GM15510 (cell line): Measurements from ENCODE around the gene GLI3.

Source experiments
- POLR2A ChIP-seq: IDR thresholded peaks from 3 replicates; pipeline ENCODE4 v1.6.1; 2011; ENCODE audit warnings: borderline replicate concordance; ENCODE audit not compliant: insufficient read length; ENCODE audit errors: extremely low read depth

GLI3 gene

DNA sequence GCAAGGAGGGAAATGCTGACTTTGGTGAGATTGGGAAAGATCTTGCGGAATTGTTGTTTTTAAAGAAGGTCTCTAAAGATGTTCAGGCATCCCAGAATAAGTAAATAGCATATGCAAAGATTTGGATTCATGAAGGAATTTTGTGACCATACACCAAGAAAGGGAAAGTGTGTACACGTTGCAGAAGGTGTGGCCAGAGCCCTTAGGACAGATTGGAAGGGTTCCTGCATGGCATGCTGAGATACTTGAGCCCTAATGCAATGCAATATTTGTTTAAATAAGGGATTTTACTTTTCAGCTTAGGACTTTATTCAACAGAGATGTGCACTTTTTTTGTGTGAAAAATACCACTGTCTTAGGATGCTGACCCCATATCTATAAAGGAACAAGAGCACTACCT is 314.6 kb downstream of the GLI3 start:
- TF ChIP-seq POLR2A = no peak

GRCh38 chr7:41921453-41921981 is 315.5 kb downstream of the GLI3 start:
- no peak for TF ChIP-seq POLR2A

- no peak for TF ChIP-seq POLR2A
Observed at GRCh38 chr7:41918597-41918996, 318.4 kb downstream of the GLI3 start.

- TF ChIP-seq POLR2A = no peak
Observed at GRCh38 chr7:41916450-41916927, 320.5 kb downstream of the GLI3 start.

GRCh38 chr7:41915871-41916270 is 321.1 kb downstream of the GLI3 start:
- no peak for TF ChIP-seq POLR2A

DNA sequence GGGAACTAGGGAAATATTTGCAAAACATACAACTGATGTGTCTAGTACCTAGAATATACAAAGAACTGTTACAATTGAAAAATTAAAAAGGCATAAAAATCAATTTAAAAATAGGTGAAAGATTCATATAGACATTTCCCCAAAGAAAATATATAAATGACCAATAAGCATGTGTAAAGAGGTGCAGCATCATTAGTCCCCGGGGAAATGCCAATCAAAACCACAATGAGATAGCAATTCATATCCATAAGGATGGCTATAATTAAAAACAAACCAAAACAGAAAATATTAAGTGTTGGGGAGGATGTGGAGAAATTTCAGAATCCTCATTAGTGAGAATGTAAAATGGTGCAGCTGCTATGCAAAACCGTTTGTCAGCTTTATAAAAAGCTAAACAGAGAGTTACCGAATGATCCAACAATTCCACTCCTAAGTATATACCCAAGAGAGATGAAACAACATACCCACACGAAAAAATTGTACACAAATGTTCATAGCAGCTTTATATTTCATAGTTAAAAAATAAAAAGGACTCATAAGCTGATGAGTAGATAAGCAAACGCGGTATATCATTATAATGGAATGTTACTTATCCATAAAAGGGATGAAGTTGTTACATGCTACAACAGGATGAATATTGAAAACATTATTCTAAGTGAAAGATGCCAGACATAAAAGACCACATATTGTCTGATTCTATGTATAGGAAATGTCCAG is 324.0 kb downstream of the GLI3 start:
- no peak for TF ChIP-seq POLR2A

DNA sequence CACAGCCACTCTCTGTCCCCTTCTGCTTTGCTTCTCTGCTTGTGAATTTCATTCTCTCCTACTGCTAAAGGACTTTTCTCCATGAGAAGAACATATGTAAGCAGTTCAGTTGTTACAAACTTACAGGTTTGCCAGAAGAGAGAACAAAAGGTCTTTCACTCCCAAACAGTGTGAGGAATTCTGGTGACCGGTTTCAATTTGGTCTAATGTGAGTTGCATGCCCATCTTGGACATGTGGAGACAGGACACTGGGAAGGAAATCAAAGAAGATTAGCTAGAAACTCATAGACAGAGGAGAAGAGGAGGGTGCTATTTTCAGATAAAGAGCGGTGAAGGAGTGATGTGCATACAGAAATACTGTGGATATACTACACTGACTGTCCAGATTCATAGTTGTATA is 324.6 kb downstream of the GLI3 start:
- no peak for TF ChIP-seq POLR2A

GRCh38 chr7:41911792-41912191 is 325.2 kb downstream of the GLI3 start:
- no peak for TF ChIP-seq POLR2A
